Dedifferentiated amniotic fluid mesenchymal stem cell (primary cell): ENCODE measurements around the gene CLDN4.

Experiments
- DNase-seq: peaks from one replicate; pipeline ENCODE4 v3.0.0-alpha.2; 2016; ENCODE audit errors: extremely low spot score

Gene CLDN4

GRCh38 chr7:73872056-73872908, 41.5 kb downstream of the CLDN4 start:
- no peak for DNase-seq

GRCh38 chr7:73876361-73876760, 45.6 kb downstream of the CLDN4 start:
- DNase-seq = no peak

GRCh38 chr7:73876973-73877372, 46.2 kb downstream of the CLDN4 start:
- no peak for DNase-seq

- DNase-seq = no peak
These were observed 49.3 kb downstream of the CLDN4 start for GRCh38 chr7:73879977-73880681.

GRCh38 chr7:73880755-73881328, 50.0 kb downstream of the CLDN4 start:
- DNase-seq = no peak

- DNase-seq = no peak
These were observed 50.7 kb downstream of the CLDN4 start for GRCh38 chr7:73881352-73882046.

- DNase-seq = no peak
These were observed 51.2 kb downstream of the CLDN4 start for GRCh38 chr7:73882047-73882402.
